Measurements from ENCODE around the gene FAM107B.

FAM107B gene

DNA sequence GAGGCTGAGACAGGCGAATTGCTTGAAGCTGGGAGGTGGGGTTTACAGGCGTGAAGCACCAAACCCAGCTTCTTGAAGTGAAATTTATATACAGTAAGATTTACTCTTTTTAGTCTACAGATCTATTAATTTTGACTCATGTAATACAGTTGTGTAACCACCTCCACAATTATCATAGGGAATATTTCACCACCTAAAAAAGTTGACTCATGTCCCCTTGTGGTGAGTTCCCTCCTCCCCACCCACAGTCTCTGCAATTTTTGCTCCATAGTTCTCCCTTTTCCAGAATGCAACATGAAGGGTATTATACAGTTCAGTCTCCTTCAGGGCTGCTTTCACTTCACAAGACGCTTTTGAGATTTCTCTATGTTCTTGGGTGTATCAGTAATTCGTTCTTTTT is 156.8 kb downstream of the FAM107B start:
- Histone ChIP-seq H2AFZ (no peak overlapping the region), H3K9ac (no peak overlapping the region), H3K36me3 (ENCODE audit: control insufficient read depth, insufficient read depth, low read length) (no peaks in the 10 kb centered on the region), H3K27me3 (ENCODE audit: control insufficient read depth, insufficient read depth, low read length) (no peaks in the 10 kb centered on the region), H3K79me2 (no peaks in the 10 kb centered on the region), H3K4me2 (ENCODE audit: low read length) (no peak overlapping the region), H3K27ac (no peak overlapping the region), H3K4me1 (peaks cover 5% of the 10 kb centered on the region), H3K4me3 (ENCODE audit: low read depth, low read length) (no peak overlapping the region), H3K9me3 (ENCODE audit: control insufficient read depth, low read length) (no peaks in the 10 kb centered on the region)
- TF ChIP-seq, protein P1, sequence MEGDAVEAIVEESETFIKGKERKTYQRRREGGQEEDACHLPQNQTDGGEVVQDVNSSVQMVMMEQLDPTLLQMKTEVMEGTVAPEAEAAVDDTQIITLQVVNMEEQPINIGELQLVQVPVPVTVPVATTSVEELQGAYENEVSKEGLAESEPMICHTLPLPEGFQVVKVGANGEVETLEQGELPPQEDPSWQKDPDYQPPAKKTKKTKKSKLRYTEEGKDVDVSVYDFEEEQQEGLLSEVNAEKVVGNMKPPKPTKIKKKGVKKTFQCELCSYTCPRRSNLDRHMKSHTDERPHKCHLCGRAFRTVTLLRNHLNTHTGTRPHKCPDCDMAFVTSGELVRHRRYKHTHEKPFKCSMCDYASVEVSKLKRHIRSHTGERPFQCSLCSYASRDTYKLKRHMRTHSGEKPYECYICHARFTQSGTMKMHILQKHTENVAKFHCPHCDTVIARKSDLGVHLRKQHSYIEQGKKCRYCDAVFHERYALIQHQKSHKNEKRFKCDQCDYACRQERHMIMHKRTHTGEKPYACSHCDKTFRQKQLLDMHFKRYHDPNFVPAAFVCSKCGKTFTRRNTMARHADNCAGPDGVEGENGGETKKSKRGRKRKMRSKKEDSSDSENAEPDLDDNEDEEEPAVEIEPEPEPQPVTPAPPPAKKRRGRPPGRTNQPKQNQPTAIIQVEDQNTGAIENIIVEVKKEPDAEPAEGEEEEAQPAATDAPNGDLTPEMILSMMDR (IDR thresholded peaks at IDR 0.05) = no peak

DNA sequence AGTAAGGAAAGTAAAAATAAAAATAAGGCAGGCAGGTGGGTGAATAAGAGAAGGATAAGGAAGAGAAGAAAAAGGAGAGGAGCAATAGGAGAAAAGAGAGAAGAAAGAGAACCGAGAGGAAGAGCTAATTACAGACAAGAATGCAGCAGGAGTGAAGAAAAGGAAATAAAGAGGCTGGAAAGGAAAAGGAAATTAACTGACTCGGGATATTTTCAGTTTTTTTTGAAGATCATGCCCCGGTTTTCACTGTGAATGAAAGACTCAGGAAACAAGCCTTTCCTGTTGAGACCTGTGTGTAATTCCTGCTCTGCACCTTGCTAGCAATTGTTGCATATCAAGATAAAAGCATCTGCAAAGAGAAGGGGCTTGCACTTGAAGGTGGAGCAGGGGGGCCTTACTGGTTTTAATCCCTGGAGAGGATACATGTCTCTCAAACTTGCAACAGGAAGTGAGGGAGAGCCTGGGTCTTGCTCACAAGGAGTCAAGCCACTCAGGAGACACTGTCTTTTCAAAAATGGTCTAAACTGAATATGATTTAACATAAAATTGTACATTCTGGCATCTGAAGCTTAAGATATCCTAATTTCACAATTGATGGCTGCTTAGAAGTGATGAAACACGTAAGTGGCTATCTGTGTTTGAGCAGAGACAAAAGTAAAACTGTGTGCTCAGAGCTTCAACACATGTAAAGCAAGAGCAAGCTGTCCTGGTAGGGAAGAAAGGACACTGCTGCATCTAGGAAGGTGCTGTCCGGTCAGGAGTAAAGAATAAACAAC is 157.6 kb downstream of the FAM107B start:
- H3K79me2 ChIP-seq = no peaks in the 10 kb centered on the region
- no peak overlapping the region for H3K9ac ChIP-seq
- peak overlapping the region; percentile 69 for H2AFZ ChIP-seq
- H3K4me2 ChIP-seq (ENCODE audit: low read length) = no peak overlapping the region
- no peak overlapping the region for H3K27ac ChIP-seq
- H3K27me3 ChIP-seq (ENCODE audit: control insufficient read depth, insufficient read depth, low read length) = no peaks in the 10 kb centered on the region
- TF ChIP-seq, protein P1 (IDR thresholded peaks at IDR 0.05) = no peak
- H3K4me3 ChIP-seq (ENCODE audit: low read depth, low read length) = no peak overlapping the region
- H3K9me3 ChIP-seq (ENCODE audit: control insufficient read depth, low read length) = no peaks in the 10 kb centered on the region
- no peaks in the 10 kb centered on the region for H3K36me3 ChIP-seq (ENCODE audit: control insufficient read depth, insufficient read depth, low read length)
- H3K4me1 ChIP-seq = peaks cover 5% of the 10 kb centered on the region

DNA sequence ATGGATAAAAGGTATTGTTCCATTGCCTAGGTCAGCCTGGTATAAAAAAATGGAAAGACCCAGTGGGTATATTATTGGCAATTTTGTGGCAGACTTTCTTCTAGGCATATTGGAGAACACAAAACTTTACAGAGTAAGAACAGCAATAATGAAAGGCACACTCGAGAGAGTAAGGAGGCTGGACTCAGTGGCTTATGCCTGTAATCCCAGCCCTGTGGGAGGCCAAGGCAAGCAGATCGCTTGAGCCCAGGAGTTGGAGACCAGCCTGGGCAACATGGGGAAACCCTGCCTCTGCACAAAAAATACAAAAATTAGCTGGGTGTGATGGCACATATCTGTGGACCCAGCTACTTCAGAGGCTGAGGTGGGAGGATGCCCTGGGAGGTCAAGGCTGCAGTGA is 158.2 kb downstream of the FAM107B start:
- no peak overlapping the region for H3K27ac ChIP-seq
- TF ChIP-seq, protein P1 (IDR thresholded peaks at IDR 0.05) = no peak
- no peak overlapping the region for H3K4me3 ChIP-seq (ENCODE audit: low read depth, low read length)
- peaks cover 5% of the 10 kb centered on the region for H3K4me1 ChIP-seq
- no peak overlapping the region for H3K9ac ChIP-seq
- no peaks in the 10 kb centered on the region for H3K27me3 ChIP-seq (ENCODE audit: control insufficient read depth, insufficient read depth, low read length)
- H3K9me3 ChIP-seq (ENCODE audit: control insufficient read depth, low read length) = no peaks in the 10 kb centered on the region
- H3K79me2 ChIP-seq = no peaks in the 10 kb centered on the region
- peak overlapping the region; percentile 69 for H2AFZ ChIP-seq
- H3K4me2 ChIP-seq (ENCODE audit: low read length) = no peak overlapping the region
- H3K36me3 ChIP-seq (ENCODE audit: control insufficient read depth, insufficient read depth, low read length) = no peaks in the 10 kb centered on the region

DNA sequence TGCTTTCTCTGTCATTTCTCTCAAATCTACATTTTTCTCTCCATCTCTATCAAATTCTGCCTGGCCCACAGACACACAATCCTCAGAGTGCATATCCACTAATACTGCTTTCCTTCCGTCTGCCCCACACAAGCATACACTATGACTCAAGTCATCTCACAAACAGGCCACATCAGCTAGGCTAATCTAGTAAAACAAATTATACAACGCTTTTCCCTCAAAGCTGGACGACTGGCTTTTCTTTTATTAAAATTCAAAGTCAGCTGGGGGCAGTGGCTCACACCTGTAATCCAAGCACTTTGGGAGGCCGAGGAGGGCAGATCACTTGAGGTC is 161.1 kb downstream of the FAM107B start:
- H3K27me3 ChIP-seq (ENCODE audit: control insufficient read depth, insufficient read depth, low read length) = no peaks in the 10 kb centered on the region
- H3K4me1 ChIP-seq = peaks cover 5% of the 10 kb centered on the region
- no peaks in the 10 kb centered on the region for H3K36me3 ChIP-seq (ENCODE audit: control insufficient read depth, insufficient read depth, low read length)
- TF ChIP-seq, protein P1 (IDR thresholded peaks at IDR 0.05) = no peak
- H3K4me3 ChIP-seq (ENCODE audit: low read depth, low read length) = no peak overlapping the region
- no peaks in the 10 kb centered on the region for H3K9me3 ChIP-seq (ENCODE audit: control insufficient read depth, low read length)
- no peaks in the 10 kb centered on the region for H3K79me2 ChIP-seq
- H3K9ac ChIP-seq = no peak overlapping the region
- H3K27ac ChIP-seq = no peak overlapping the region
- no peak overlapping the region for H3K4me2 ChIP-seq (ENCODE audit: low read length)
- H2AFZ ChIP-seq = no peak overlapping the region

All from parathyroid adenoma (tissue), 2 donors.